HEK293T (cell line): ENCODE results near the gene MSLN.

Experiments
- CTCF ChIA-PET: fragments of 350-600 bp; formaldehyde crosslinking; extraction: SDS; loops from one replicate; lab custom pipeline; 2021; ENCODE audit warnings: antibody characterized with exemption, inconsistent platforms; lab: Yijun Ruan, JAX
- POLR2A ChIA-PET: fragments of 350-600 bp; formaldehyde crosslinking; extraction: SDS; loops from one replicate; lab custom pipeline; 2020; ENCODE audit warnings: antibody characterized with exemption, inconsistent platforms; lab: Yijun Ruan, JAX
- DNase-seq: peaks from one replicate; pipeline ENCODE4 v3.0.0; 2012; ENCODE audit warnings: mixed read lengths; ENCODE audit errors: extremely low spot score
- ARNT ChIP-seq: fragments of 450-650 bp; IDR thresholded peaks from 2 replicates; pipeline ENCODE4 v1.6.1; 2017; ENCODE audit warnings: mild to moderate bottlenecking
- BHLHE40 ChIP-seq: fragments of 450-650 bp; IDR thresholded peaks from 2 replicates; pipeline ENCODE4 v1.6.1; 2016; ENCODE audit warnings: mild to moderate bottlenecking, moderate library complexity, borderline replicate concordance
- CTBP1 ChIP-seq: fragments of 450-650 bp; IDR thresholded peaks from 2 replicates; pipeline ENCODE4 v1.6.1; 2016; ENCODE audit warnings: borderline replicate concordance
- ELF4 ChIP-seq: fragments of 450-650 bp; IDR thresholded peaks from 2 replicates; pipeline ENCODE4 v1.6.1; 2017; ENCODE audit warnings: antibody characterized with exemption
- FOXA1 ChIP-seq: fragments of 450-650 bp; IDR thresholded peaks from 2 replicates; pipeline ENCODE4 v1.6.1; 2016; ENCODE audit warnings: mild to moderate bottlenecking
- FOXK2 ChIP-seq: fragments of 450-650 bp; IDR thresholded peaks from 2 replicates; pipeline ENCODE4 v1.6.1; 2016; ENCODE audit warnings: mild to moderate bottlenecking
- FOXM1 ChIP-seq: fragments of 450-650 bp; IDR thresholded peaks from 2 replicates; pipeline ENCODE4 v1.6.1; 2017; ENCODE audit warnings: mild to moderate bottlenecking, borderline replicate concordance
- HDGF ChIP-seq: fragments of 450-650 bp; IDR thresholded peaks from 2 replicates; pipeline ENCODE4 v1.6.1; 2017; ENCODE audit warnings: antibody characterized with exemption, borderline replicate concordance
- L3MBTL2 ChIP-seq: fragments of 450-650 bp; conservative IDR thresholded peaks from 2 replicates; pipeline ENCODE4 v1.6.1; 2016; ENCODE audit warnings: mild to moderate bottlenecking
- LEF1 ChIP-seq: fragments of 450-650 bp; IDR thresholded peaks from 2 replicates; pipeline ENCODE4 v1.6.1; 2017; ENCODE audit warnings: mild to moderate bottlenecking, borderline replicate concordance
- NFRKB ChIP-seq: fragments of 450-650 bp; IDR thresholded peaks from 2 replicates; pipeline ENCODE4 v1.6.1; 2016; ENCODE audit warnings: mild to moderate bottlenecking, moderate library complexity
- PKNOX1 ChIP-seq: fragments of 450-650 bp; IDR thresholded peaks from 2 replicates; pipeline ENCODE4 v1.6.1; 2016
- SP1 ChIP-seq: fragments of 450-650 bp; IDR thresholded peaks from 2 replicates; pipeline ENCODE4 v1.6.1; 2017
- SUZ12 ChIP-seq: fragments of 450-650 bp; IDR thresholded peaks from 2 replicates; pipeline ENCODE4 v1.6.1; 2016; ENCODE audit warnings: mild to moderate bottlenecking
- TARDBP ChIP-seq: fragments of 450-650 bp; IDR thresholded peaks from 2 replicates; pipeline ENCODE4 v1.6.1; 2016
- ZNF384 ChIP-seq: fragments of 450-650 bp; IDR thresholded peaks from 2 replicates; pipeline ENCODE4 v1.6.1; 2016

Gene MSLN

GRCh38 chr16:783404-784161 lies 23.0 kb downstream of the MSLN start:
- no peak for DNase-seq
- ChIA-PET POLR2A (interaction anchor here (1.1 to 1.4 kb wide), 5 partner anchors 24 to 93 kb away, joined by 3 to 5 read pairs (median 5); partner anchors contain the start of genes ANTKMT, CCDC78, CIAO3 and WDR24), CTCF (interaction anchor here (1.4 kb wide), 1 partner anchor 71 kb away, joined by 4 read pairs; no protein-coding TSS in a partner anchor)
- no peak for TF ChIP-seq LEF1
- no peak for TF ChIP-seq FOXM1
- no peak for TF ChIP-seq ELF4
- no peak for TF ChIP-seq HDGF
- TF ChIP-seq FOXA1: no peak
- TF ChIP-seq BHLHE40: no peak
- TF ChIP-seq SP1: no peak
- TF ChIP-seq CTBP1: no peak
- no peak for TF ChIP-seq SUZ12
- no peak for TF ChIP-seq ZNF384
- TF ChIP-seq TARDBP: no peak
- TF ChIP-seq L3MBTL2: no peak
- TF ChIP-seq ARNT: no peak
- no peak for TF ChIP-seq NFRKB
- no peak for TF ChIP-seq FOXK2

DNA sequence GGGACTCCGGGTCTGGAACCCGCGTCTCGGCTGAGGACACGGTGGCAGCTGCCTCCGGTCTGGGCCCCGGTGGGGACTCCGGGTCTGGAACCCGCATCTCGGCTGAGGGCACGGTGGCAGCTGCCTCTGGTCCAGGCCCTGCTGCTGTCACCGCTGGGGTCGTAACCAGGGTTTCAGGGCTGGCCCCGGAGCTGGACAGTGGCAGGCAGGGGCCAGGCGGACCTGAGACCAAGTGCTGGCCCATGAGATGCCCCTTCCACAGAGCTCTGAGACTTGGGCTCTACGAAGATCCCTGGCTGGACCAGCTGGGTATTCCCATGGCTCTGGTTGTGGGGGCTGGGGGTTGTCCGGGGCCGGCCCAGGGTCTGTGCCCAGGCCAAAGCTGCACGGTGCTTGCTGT lies 23.9 kb downstream of the MSLN start:
- no peak for TF ChIP-seq SP1
- no peak for TF ChIP-seq ZNF384
- no peak for TF ChIP-seq CTBP1
- no peak for TF ChIP-seq PKNOX1
- TF ChIP-seq L3MBTL2: no peak
- no peak for TF ChIP-seq SUZ12
- no peak for TF ChIP-seq LEF1
- TF ChIP-seq FOXM1: no peak
- no peak for TF ChIP-seq TARDBP
- no peak for TF ChIP-seq FOXA1
- TF ChIP-seq BHLHE40: no peak
- TF ChIP-seq ARNT: no peak
- TF ChIP-seq ELF4: no peak
- TF ChIP-seq HDGF: no peak
- no peak for TF ChIP-seq FOXK2
- no peak for DNase-seq
- CTCF ChIA-PET: interaction anchor here (0.6 to 1.4 kb wide), 5 partner anchors 7 to 410 kb away, joined by 4 to 6 read pairs (median 5); no protein-coding TSS in a partner anchor
- POLR2A ChIA-PET: interaction anchor here (1.0 to 1.8 kb wide), 6 partner anchors 11 to 94 kb away, joined by 3 to 17 read pairs (median 4); partner anchors contain the start of genes ANTKMT, CCDC78 and WDR24

DNA sequence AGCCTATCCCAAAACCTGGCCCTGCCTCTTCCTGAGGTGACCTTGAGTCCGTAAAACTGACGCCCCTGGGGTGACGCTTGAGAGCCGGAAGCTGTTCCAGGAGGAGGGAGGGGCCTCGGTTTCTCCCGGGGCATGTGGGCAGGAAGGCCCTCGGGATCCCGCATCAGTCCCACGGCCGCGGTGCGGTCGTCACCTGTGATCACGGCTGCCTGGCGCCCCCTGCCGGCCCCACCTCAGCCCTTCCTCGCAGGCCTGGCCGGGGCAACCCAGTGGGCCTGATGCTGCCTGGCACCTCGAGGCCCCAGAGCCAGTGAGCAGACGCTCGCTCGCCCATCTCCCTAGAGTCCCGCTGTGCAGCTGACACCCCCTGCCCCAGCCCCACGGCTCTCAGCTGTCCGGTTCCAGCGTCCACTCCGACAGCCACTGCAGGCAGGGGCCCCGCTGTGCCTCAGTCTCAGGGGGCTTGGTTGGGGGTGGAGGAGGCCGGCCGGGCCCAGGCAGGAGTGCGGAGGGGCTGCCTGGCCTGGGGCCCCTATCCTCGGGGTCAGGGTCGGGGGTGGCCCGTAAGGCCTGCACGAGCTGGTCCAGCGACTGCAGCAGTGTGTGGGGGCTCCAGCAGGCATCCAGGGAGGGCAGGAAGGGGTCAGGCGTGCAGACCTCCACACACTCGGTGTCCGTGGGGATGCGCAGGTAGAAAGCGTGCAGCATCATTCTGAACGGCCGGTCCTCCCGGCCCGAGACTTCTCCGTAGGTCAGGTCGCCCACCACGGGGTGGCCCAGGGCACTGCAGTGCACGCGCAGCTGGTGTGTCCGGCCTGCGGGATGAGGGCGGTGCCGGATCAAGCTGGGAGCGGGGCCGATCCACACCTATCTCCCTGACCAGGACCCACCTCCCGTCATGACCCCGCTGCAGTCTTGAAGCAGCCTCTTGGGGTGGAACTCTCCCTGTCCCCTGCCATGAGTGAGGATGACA lies 25.3 kb downstream of the MSLN start:
- CTCF ChIA-PET: interaction anchor here (0.5 to 1.1 kb wide), 10 partner anchors 9 to 159 kb away, joined by 3 to 5 read pairs (median 4); no protein-coding TSS in a partner anchor
- peak; percentile 68 for DNase-seq
- POLR2A ChIA-PET: interaction anchor here (0.6 to 3.1 kb wide), 7 partner anchors 13 to 83 kb away, joined by 3 to 34 read pairs (median 4); partner anchors contain the start of gene ANTKMT
- TF ChIP-seq LEF1 (no peak), SP1 (no peak), FOXK2 (no peak), ARNT (no peak), BHLHE40 (no peak), FOXM1 (no peak), NFRKB (no peak), ELF4 (no peak), SUZ12 (no peak), CTBP1 (no peak), FOXA1 (no peak), PKNOX1 (no peak), TARDBP (no peak), HDGF (no peak)

DNA sequence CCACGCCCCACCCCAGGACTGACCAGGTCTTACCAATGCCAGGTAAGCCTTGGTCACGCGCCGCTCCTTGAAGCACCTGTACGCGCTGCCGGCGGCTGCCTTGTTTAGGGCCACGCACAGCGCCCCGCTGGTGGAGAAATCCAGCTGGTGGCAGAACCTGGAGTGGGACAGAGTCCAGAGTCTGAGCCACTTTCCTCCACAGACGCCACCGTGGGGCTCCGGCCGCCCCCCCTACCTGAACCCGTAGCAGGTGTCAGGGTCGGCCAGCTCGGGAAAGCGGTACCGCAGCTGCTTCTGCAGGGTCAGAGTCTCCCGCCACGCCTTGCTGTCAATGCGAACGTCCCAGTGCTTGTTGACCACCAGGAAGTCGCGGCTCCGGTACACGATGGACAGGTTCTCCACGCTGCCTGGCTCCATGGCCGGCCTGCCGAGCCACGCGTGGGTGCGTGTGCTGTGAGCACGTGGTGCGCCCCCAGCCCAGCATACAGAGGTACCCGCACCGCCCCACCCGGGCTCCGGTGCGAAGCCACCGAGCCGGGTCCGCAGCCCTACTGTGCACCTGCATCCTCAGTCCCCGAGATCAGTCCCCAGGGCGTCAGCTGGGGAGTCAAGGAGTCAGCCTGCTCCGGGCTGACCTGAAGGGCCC lies 26.9 kb downstream of the MSLN start:
- no peak for DNase-seq
- ChIA-PET POLR2A (interaction anchor here (1.3 to 3.1 kb wide), 4 partner anchors 13 to 72 kb away, joined by 3 to 34 read pairs (median 24); partner anchors contain the start of genes ANTKMT, GNG13 and METRN), CTCF (interaction anchor here (1.2 to 2.1 kb wide), 3 partner anchors 67 to 75 kb away, joined by 4 to 9 read pairs (median 5); partner anchors contain the start of gene METRN)
- TF ChIP-seq FOXA1 (no peak), LEF1 (no peak), NFRKB (no peak), HDGF (no peak), CTBP1 (no peak), BHLHE40 (no peak), ARNT (no peak)

DNA sequence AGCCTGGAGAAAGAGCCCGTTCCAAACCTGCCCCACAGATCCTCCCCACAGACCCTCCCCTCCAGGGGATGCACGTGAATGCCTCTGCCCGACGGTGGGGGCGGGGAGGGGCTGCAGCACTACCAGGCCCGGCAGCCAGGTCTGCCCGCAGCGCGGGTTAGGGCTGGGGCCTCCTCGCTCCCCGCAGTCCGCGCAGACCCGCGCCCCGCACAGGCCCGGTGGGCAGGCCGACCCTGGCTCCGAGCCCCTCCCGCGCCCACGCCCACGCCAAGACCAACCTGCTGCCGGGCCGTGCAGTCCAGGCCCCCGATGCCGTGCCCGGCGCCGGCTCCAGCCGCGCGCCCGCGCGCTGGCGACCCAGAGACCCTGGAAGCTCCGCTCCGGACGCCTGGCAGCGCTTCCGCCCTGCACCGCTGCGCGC lies 27.5 kb downstream of the MSLN start, which contains the start of gene RPUSD1:
TSS of gene RPUSD1 (minus strand) at position 404 of the 421 bp plus-strand sequence. CDS start 644 bp downstream, outside the sequence.
- DNase-seq: no peak
- ChIA-PET POLR2A (interaction anchor here (0.6 to 3.1 kb wide), 15 partner anchors 9 to 139 kb away, joined by 3 to 34 read pairs (median 4); partner anchors contain the start of genes ANTKMT, GNG13, METRN and WDR24), CTCF (interaction anchor here (0.5 to 2.1 kb wide), 3 partner anchors 72 to 272 kb away, joined by 3 to 9 read pairs (median 5); partner anchors contain the start of gene METRN)
- TF ChIP-seq NFRKB: no peak
- no peak for TF ChIP-seq LEF1
- TF ChIP-seq SUZ12: no peak
